Endothelial cell of umbilical vein (primary cell): ENCODE results near the gene CLIC5. TPM values are rescaled to one million over a fixed set of nuclear protein-coding genes. Genes with fewer than 3 reads are reported as not detected.

Experiments used
- BruUV-seq: library from RNA; stranded (reverse); fragments of 400-500 nt; replicated peaks from 2 replicates; lab custom pipeline; 2021; lab: Mats Ljungman, UMichigan
- CTCF ChIA-PET: fragments of 300-600, 350-600 bp; sonication (Branson Sonifier 250); formaldehyde crosslinking; loops from one replicate; lab custom pipeline; 2021; ENCODE audit warnings: antibody characterized with exemption, inconsistent platforms; lab: Charles Lee
- POLR2A ChIA-PET: fragments of 300-600, 350-600 bp; sonication (Branson Sonifier 250); formaldehyde crosslinking; loops from one replicate; lab custom pipeline; 2021; ENCODE audit warnings: antibody characterized with exemption, inconsistent platforms; lab: Charles Lee
- DNase-seq: peaks from one replicate; pipeline ENCODE4 v3.0.0-alpha.2; 2011; ENCODE audit warnings: low read depth, low spot score
- FAIRE-seq: peaks from 2 replicates; lab custom pipeline; 2011; peaks lifted over from hg19 to GRCh38; lab: Jason Lieb, UNC
- H2AFZ ChIP-seq: 2 replicates; pipeline ENCODE4 v1.6.0; 2012; ENCODE audit warnings: low read depth, low read length, control low read depth, inconsistent platforms
- H3K27ac ChIP-seq: 2 replicates; pipeline ENCODE4 v1.5.1; 2011; ENCODE audit warnings: low read depth, mild to moderate bottlenecking, control low read depth, low read length, moderate library complexity; ENCODE audit not compliant: insufficient read depth
- H3K27me3 ChIP-seq, 2 experiments: 2 replicates each; pipeline versions ENCODE4 v1.6.0 to v1.6.1; 2011; ENCODE audit warnings: low read length in 2 of 2, mixed read lengths in 1 of 2; ENCODE audit not compliant: control insufficient read depth in 2 of 2, insufficient read depth in 2 of 2
- H3K36me3 ChIP-seq, 2 experiments: 2 replicates in 1 of 2; 3 replicates in 1 of 2; pipeline ENCODE4 v1.5.1; 2011; ENCODE audit warnings: low read length in 2 of 2, mild to moderate bottlenecking in 1 of 2, moderate library complexity in 1 of 2; ENCODE audit not compliant: control insufficient read depth in 2 of 2, insufficient read depth in 2 of 2; ENCODE audit errors: extremely low read depth in 1 of 2
- H3K4me1 ChIP-seq: 3 replicates; pipeline ENCODE4 v1.5.1; 2011; ENCODE audit warnings: mild to moderate bottlenecking, low read length; ENCODE audit not compliant: control insufficient read depth, insufficient read depth; ENCODE audit errors: extremely low read depth
- H3K4me2 ChIP-seq: 2 replicates; pipeline ENCODE4 v1.6.1; 2011; ENCODE audit warnings: low read length, control low read depth, mixed read lengths; ENCODE audit not compliant: insufficient read depth
- H3K4me3 ChIP-seq, 3 experiments: fragments of 200-600 bp in 1 of 3; sonication (generic), shearing (Covaris generic) in 1 of 3; replicated peaks in 1 of 3; 2 replicates each; pipeline ENCODE4 v1.5.1; 2011 to 2016; ENCODE audit warnings: control low read depth in 3 of 3, low read length in 3 of 3, mild to moderate bottlenecking in 2 of 3, inconsistent platforms in 1 of 3, low read depth in 1 of 3, moderate library complexity in 1 of 3; ENCODE audit not compliant: insufficient read depth in 1 of 3
- H3K79me2 ChIP-seq: 2 replicates; pipeline ENCODE4 v1.6.0; 2012; ENCODE audit warnings: low read length, inconsistent platforms; ENCODE audit not compliant: control insufficient read depth, insufficient read depth
- H3K9ac ChIP-seq: replicated peaks from 2 replicates; pipeline ENCODE3; 2011; ENCODE audit warnings: low read length, control low read depth; ENCODE audit not compliant: insufficient read depth; ENCODE audit errors: extremely low read depth
- H3K9me1 ChIP-seq: replicated peaks from 3 replicates; pipeline ENCODE4 v1.6.0; 2011; ENCODE audit warnings: mild to moderate bottlenecking, low read length; ENCODE audit not compliant: control insufficient read depth, insufficient read depth; ENCODE audit errors: extremely low read depth
- H3K9me3 ChIP-seq: replicated peaks from 2 replicates; pipeline ENCODE4 v1.5.1; 2012; ENCODE audit warnings: low read length, inconsistent platforms; ENCODE audit not compliant: control insufficient read depth, insufficient read depth
- H4K20me1 ChIP-seq: replicated peaks from 2 replicates; pipeline ENCODE3; 2011; ENCODE audit warnings: mild to moderate bottlenecking, low read length; ENCODE audit not compliant: control insufficient read depth, insufficient read depth; ENCODE audit errors: extremely low read depth
- EZH2 ChIP-seq: IDR thresholded peaks from 2 replicates; pipeline ENCODE4 v1.6.1; 2012; ENCODE audit warnings: borderline replicate concordance, low read depth, mild to moderate bottlenecking, moderate library complexity, low read length, inconsistent platforms; ENCODE audit not compliant: severe bottlenecking
- FOS ChIP-seq: IDR thresholded peaks from 2 replicates; pipeline ENCODE4 v1.6.1; 2011; ENCODE audit warnings: mild to moderate bottlenecking, low read length, moderate library complexity, borderline replicate concordance; ENCODE audit not compliant: insufficient read depth
- GATA2 ChIP-seq: IDR thresholded peaks from 2 replicates; pipeline ENCODE4 v1.7.0; 2011; ENCODE audit warnings: low read depth, mild to moderate bottlenecking, moderate library complexity, mixed read lengths, low read length; ENCODE audit not compliant: insufficient read length, insufficient read depth
- MYC ChIP-seq: IDR thresholded peaks from one replicate; pipeline ENCODE4 v1.6.1; 2011; ENCODE audit warnings: mild to moderate bottlenecking, low read depth, low read length
- POLR2A ChIP-seq: IDR thresholded peaks from 2 replicates; pipeline ENCODE4 v1.6.1; 2012; ENCODE audit warnings: low read depth, mild to moderate bottlenecking, control low read depth, low read length
- dilution Hi-C: fragments of 300-500 bp; cut with MboI; formaldehyde crosslinking; loops from one replicate; pipeline ENCODE4 v1.15.0; 2019; ENCODE audit warnings: low sequenced_read_pairs; ENCODE audit not compliant: extremely low pct_ligation_motif_present
- intact Hi-C: fragments of 100-400 bp; cut with micrococcal nuclease; formaldehyde crosslinking; loops from one replicate; pipeline ENCODE4 v1.10.0; 2022
- polyA plus RNA-seq, 4 experiments: library from polyadenylated mRNA; depleted of rRNA in 3 of 4; stranded (reverse) in 3 of 4; unstranded in 1 of 4; fragments of >200 nt; gene quantifications; 2 replicates each; pipeline versions ENCODE4 v1.2.1 to v1.2.3, GENCODE V29; 2011 to 2012; ENCODE audit warnings: missing spikeins in 1 of 4
- total RNA-seq: library from RNA; stranded (reverse); gene quantifications from 2 replicates; pipeline ENCODE4 v1.2.3, GENCODE V29; 2021
- TF ChIP-seq, protein P1 (sequence below), 2 donors: IDR thresholded peaks; 1 replicate in 1 of 2; 2 replicates in 1 of 2; pipeline ENCODE4 v1.5.1; 2011; ENCODE audit warnings: low read length in 2 of 2, mild to moderate bottlenecking in 2 of 2, moderate library complexity in 2 of 2, control low read depth in 1 of 2, inconsistent platforms in 1 of 2, low read depth in 1 of 2; ENCODE audit not compliant: insufficient read depth in 1 of 2; ENCODE audit errors: extremely low read depth in 1 of 2
- TF ChIP-seq, protein P2 (sequence below): IDR thresholded peaks from 2 replicates; pipeline ENCODE4 v1.6.1; 2011; ENCODE audit not compliant: insufficient read depth, insufficient read length

Gene CLIC5
- total and polyA plus RNA-seq, 2 donors (not counting 3 experiments of a cell fraction or from before 2014, with no cell fraction given) = 0.07 TPM; not detected in 1

DNA sequence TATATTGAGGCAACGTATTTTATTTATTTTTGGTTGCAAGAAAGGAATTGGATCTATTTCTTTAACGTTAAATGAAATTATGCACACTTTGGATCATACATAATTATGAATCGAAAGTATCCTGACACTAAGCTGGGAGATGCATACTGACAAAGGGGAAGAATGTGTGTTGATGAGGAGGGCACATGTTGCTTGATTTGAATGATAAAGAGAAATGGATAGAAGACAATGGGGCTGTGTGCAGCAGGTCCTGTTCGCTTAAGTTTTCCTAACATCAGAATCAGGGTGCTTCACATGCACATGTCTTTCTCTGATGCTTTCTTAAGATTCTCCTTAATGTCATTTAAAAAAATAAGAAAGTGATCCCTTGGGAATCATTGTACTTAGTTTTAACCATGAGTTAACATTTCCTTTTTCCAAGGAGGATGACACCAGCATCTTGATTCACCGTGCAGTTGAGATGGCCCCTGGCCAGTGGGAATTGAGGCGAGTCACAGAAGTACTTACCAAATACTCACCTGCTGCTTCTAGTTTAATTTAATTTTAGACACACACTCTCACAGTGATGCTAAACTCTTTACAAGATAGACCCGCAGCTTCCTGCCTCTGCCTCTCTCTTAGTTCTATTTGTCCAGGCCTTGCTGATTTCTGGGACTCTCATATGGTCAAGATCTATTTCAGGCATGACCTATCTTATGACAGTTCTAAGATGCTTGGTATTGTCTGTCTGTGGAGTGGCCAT is 116.5 kb downstream of the CLIC5 start:
- TF ChIP-seq EZH2 (no peak), FOS (no peak), MYC (no peak)
- CTCF ChIA-PET = no interaction called here
- Histone ChIP-seq H3K9me3 (no peaks in the 10 kb centered on the region), H2AFZ (no peak overlapping the region), H3K4me1 (no peaks in the 10 kb centered on the region), H3K4me2 (no peak overlapping the region), H3K9ac (no peak overlapping the region), H3K4me3 (no peak overlapping the region), H3K36me3 (no peaks in the 10 kb centered on the region), H3K9me1 (no peaks in the 10 kb centered on the region), H4K20me1 (no peaks in the 10 kb centered on the region), H3K27me3 (peaks cover 0 to 2% of the 10 kb centered on the region in 2 experiments), H3K27ac (no peak overlapping the region), H3K79me2 (no peaks in the 10 kb centered on the region)
- BruUV-seq = no TSS peak
- dilution Hi-C loops = no loop called here
- FAIRE-seq (no peak), DNase-seq (no peak)
- intact Hi-C loops = no loop called here
- POLR2A ChIA-PET = no interaction called here

DNA sequence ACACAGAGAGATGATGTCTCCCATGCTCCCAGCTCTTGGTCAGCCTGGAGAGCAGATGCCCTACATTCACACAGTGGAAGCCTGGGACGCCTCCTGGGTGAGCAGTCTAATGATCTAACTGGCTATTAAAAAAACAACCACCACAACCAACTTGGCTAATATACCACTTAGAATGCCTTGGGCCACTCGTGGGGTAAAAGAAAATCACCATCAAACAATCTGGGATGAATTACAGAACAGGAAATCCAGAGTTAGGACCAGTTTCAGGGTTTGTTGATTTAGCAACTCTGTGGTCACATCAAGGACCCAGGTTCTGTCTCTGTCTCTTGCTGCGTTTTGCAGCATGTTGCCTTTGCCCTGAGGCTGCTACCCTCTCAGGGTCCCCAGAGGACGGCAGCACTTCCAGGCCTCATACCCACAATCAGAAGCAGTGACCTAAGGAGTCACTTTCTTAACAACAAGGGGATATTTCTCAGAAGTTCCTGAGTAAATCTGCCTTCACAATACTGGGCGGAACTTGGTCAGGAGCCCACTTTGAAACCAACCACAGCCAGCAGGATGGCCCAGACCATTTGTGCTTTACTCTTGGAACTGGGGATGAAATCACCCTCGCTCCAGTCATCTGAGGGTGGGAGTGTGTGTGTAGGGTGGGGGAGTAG is 118.7 kb downstream of the CLIC5 start:
- H3K27me3 ChIP-seq = peaks cover 0 to 2% of the 10 kb centered on the region in 2 experiments
- H4K20me1 ChIP-seq = no peaks in the 10 kb centered on the region
- BruUV-seq = no TSS peak
- no peaks in the 10 kb centered on the region for H3K4me1 ChIP-seq
- no peak overlapping the region for H3K9ac ChIP-seq
- H3K4me2 ChIP-seq = no peak overlapping the region
- no peak overlapping the region for H2AFZ ChIP-seq
- intact Hi-C loops = no loop called here
- H3K9me3 ChIP-seq = no peaks in the 10 kb centered on the region
- ChIA-PET CTCF (no interaction called here), POLR2A (no interaction called here)
- H3K4me3 ChIP-seq = no peak overlapping the region
- no peak for TF ChIP-seq GATA2
- no peak for TF ChIP-seq EZH2
- TF ChIP-seq POLR2A = no peak
- TF ChIP-seq, protein P1, sequence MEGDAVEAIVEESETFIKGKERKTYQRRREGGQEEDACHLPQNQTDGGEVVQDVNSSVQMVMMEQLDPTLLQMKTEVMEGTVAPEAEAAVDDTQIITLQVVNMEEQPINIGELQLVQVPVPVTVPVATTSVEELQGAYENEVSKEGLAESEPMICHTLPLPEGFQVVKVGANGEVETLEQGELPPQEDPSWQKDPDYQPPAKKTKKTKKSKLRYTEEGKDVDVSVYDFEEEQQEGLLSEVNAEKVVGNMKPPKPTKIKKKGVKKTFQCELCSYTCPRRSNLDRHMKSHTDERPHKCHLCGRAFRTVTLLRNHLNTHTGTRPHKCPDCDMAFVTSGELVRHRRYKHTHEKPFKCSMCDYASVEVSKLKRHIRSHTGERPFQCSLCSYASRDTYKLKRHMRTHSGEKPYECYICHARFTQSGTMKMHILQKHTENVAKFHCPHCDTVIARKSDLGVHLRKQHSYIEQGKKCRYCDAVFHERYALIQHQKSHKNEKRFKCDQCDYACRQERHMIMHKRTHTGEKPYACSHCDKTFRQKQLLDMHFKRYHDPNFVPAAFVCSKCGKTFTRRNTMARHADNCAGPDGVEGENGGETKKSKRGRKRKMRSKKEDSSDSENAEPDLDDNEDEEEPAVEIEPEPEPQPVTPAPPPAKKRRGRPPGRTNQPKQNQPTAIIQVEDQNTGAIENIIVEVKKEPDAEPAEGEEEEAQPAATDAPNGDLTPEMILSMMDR (IDR thresholded peaks at IDR 0.05; ENCODE audit: extremely low read depth in 1 of 2, insufficient read depth in 1 of 2, low read depth in 1 of 2, low read length in 2 of 2) = no peak
- TF ChIP-seq, protein P2, sequence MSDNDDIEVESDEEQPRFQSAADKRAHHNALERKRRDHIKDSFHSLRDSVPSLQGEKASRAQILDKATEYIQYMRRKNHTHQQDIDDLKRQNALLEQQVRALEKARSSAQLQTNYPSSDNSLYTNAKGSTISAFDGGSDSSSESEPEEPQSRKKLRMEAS = no peak
- TF ChIP-seq FOS = no peak
- H3K9me1 ChIP-seq = no peaks in the 10 kb centered on the region
- FAIRE-seq (no peak), DNase-seq (no peak)
- no peak overlapping the region for H3K27ac ChIP-seq
- no peaks in the 10 kb centered on the region for H3K36me3 ChIP-seq
- H3K79me2 ChIP-seq = no peaks in the 10 kb centered on the region
- dilution Hi-C loops = no loop called here
